ENCODE data around the gene ZNF275. TPM values are rescaled to one million over a fixed set of nuclear protein-coding genes. Genes with fewer than 3 reads are reported as not detected.
"Not testable (repeated sequence)": the region's sequence is repeated elsewhere in the genome, so short reads cannot be mapped to it uniquely, and the experiment has no call there.

The ZNF275 gene
- total RNA-seq, 1 experiment from 2014 or later: 9.8 TPM

DNA sequence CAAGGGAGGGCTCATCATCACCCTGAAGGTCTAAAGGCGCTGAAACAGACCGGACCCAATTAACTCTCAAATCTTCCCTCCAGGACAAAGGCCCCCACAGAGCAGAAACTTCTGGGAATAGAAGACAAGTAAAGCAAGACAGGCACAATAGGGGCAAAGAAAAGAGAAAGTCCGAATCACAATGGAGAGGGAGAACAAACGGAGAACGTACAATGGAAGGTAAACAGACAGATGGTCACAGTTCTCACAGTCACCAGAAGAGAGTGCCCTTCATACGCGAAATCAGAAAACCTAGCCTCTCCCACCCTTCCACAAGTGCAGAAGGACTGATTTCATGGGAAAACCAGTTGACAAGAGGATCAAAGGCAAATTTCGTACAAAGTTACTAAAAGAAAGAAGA, 48.3 kb upstream of the ZNF275 start:
- H4K20me1 ChIP-seq (ENCODE audit: insufficient read depth); RAD21 ChIA-PET (ENCODE audit: low non-redundant PET in 1 of 2, low total read pairs in 2 of 2, uncharacterized antibody in 2 of 2, unreplicated experiment in 2 of 2); H2AFZ ChIP-seq (ENCODE audit: low read depth, low read length, poor library complexity, severe bottlenecking); H3K36me3 ChIP-seq (ENCODE audit: control insufficient read depth in 1 of 2, insufficient read depth in 2 of 2, low read length in 2 of 2); H3K27ac ChIP-seq (ENCODE audit: low read depth, low read length); ATAC-seq; H3K9me2 ChIP-seq (ENCODE audit: insufficient read depth); DNase-seq (ENCODE audit: low read depth, low spot score); H3K4me3 ChIP-seq (replicated peaks in 1 of 2; ENCODE audit: low read depth in 1 of 2, low read length in 2 of 2); H3K9me3 ChIP-seq (ENCODE audit: control insufficient read depth in 1 of 2, insufficient read depth in 1 of 2, low read depth in 1 of 2, low read length in 2 of 2); POLR2A ChIA-PET; H3K27me3 ChIP-seq (ENCODE audit: insufficient read depth, low read length); H3K4me1 ChIP-seq (ENCODE audit: control insufficient read depth in 1 of 2, insufficient read depth in 2 of 2, low read length in 2 of 2); intact Hi-C loops (cut with micrococcal nuclease); H3K9ac ChIP-seq (ENCODE audit: low read length); BruUV-seq (replicated peaks); CTCF ChIA-PET; H3K4me2 ChIP-seq (ENCODE audit: low read length); H3K79me2 ChIP-seq (ENCODE audit: insufficient read depth, low read length): not testable (repeated sequence)

- DNase-seq (ENCODE audit: low read depth, low spot score); H3K36me3 ChIP-seq (ENCODE audit: control insufficient read depth in 1 of 2, insufficient read depth in 2 of 2, low read length in 2 of 2); H3K4me1 ChIP-seq (ENCODE audit: control insufficient read depth in 1 of 2, insufficient read depth in 2 of 2, low read length in 2 of 2); H3K9me2 ChIP-seq (ENCODE audit: insufficient read depth); CTCF ChIA-PET; ATAC-seq; intact Hi-C loops (cut with micrococcal nuclease); H4K20me1 ChIP-seq (ENCODE audit: insufficient read depth); H3K79me2 ChIP-seq (ENCODE audit: insufficient read depth, low read length); H3K9ac ChIP-seq (ENCODE audit: low read length); RAD21 ChIA-PET (ENCODE audit: low non-redundant PET in 1 of 2, low total read pairs in 2 of 2, uncharacterized antibody in 2 of 2, unreplicated experiment in 2 of 2); H3K4me2 ChIP-seq (ENCODE audit: low read length); H2AFZ ChIP-seq (ENCODE audit: low read depth, low read length, poor library complexity, severe bottlenecking); H3K4me3 ChIP-seq (replicated peaks in 1 of 2; ENCODE audit: low read depth in 1 of 2, low read length in 2 of 2); POLR2A ChIA-PET; H3K9me3 ChIP-seq (ENCODE audit: control insufficient read depth in 1 of 2, insufficient read depth in 1 of 2, low read depth in 1 of 2, low read length in 2 of 2); H3K27me3 ChIP-seq (ENCODE audit: insufficient read depth, low read length); BruUV-seq (replicated peaks); H3K27ac ChIP-seq (ENCODE audit: low read depth, low read length): not testable (repeated sequence)
Measured at GRCh38 chrX:153288807-153289206, 45.1 kb upstream of the ZNF275 start.

DNA sequence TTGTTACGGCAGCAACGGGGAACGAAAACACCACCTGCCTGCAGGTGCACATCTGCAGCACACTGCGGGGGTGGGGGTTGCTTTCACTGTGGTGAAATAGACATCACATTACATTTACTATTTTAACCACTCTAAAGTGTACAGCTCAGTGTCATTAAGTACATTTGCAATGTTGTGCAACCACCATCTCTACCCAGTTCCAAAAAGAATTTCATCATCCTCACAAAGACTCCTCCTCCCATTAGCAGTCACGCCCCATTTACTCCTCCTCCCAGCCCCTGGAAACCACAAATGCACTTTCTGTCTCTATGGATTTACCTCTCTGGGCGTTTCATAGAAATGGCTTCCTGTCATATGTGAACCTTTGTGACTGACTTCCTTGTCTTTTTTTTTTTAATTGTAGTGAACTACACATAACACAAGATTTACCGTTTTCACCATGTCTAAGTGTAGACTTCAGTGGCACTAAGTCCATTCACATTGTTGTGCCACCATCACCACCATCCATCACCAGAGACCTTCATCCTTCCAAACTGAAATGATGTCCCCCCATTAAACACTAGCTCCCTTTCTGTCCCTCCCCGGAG, 40.4 kb upstream of the ZNF275 start:
- H3K4me1 ChIP-seq (ENCODE audit: control insufficient read depth in 1 of 2, insufficient read depth in 2 of 2, low read length in 2 of 2); H3K4me2 ChIP-seq (ENCODE audit: low read length); POLR2A ChIA-PET; H3K9ac ChIP-seq (ENCODE audit: low read length); H3K4me3 ChIP-seq (replicated peaks in 1 of 2; ENCODE audit: low read depth in 1 of 2, low read length in 2 of 2); CTCF ChIA-PET; H3K9me3 ChIP-seq (ENCODE audit: control insufficient read depth in 1 of 2, insufficient read depth in 1 of 2, low read depth in 1 of 2, low read length in 2 of 2); H3K36me3 ChIP-seq (ENCODE audit: control insufficient read depth in 1 of 2, insufficient read depth in 2 of 2, low read length in 2 of 2); H2AFZ ChIP-seq (ENCODE audit: low read depth, low read length, poor library complexity, severe bottlenecking); DNase-seq (ENCODE audit: low read depth, low spot score); H3K27ac ChIP-seq (ENCODE audit: low read depth, low read length); H3K27me3 ChIP-seq (ENCODE audit: insufficient read depth, low read length); H3K9me2 ChIP-seq (ENCODE audit: insufficient read depth); intact Hi-C loops (cut with micrococcal nuclease); H4K20me1 ChIP-seq (ENCODE audit: insufficient read depth); BruUV-seq (replicated peaks); ATAC-seq; RAD21 ChIA-PET (ENCODE audit: low non-redundant PET in 1 of 2, low total read pairs in 2 of 2, uncharacterized antibody in 2 of 2, unreplicated experiment in 2 of 2); H3K79me2 ChIP-seq (ENCODE audit: insufficient read depth, low read length): not testable (repeated sequence)

All from HCT116 (cell line).